Left lung (tissue), 10 donors: ENCODE data around the gene PTPRM. TPM values are rescaled to one million over a fixed set of nuclear protein-coding genes. Genes with fewer than 3 reads are reported as not detected.
A peak's percentile ranks its signal among the peaks of the same experiment; 100 is the strongest.

ENCODE experiments used
- ATAC-seq: fragments of 200-7000 bp; cut with Tn5 transposase; one replicate; pipeline ENCODE4 v1.9.1; 2020; ENCODE audit warnings: moderate library complexity
- DNase-seq, 4 donors: peaks; one replicate each; pipeline ENCODE4 v3.0.0-alpha.2; 2013 to 2020
- H3K27ac ChIP-seq, 2 donors: fragments of 200-600 bp; sonication (generic) in 1 of 2; one replicate each; pipeline versions ENCODE4 v1.5.0 to v1.8.0; 2020 to 2021
- H3K27me3 ChIP-seq, 2 donors: fragments of 200-600 bp; sonication (generic) in 1 of 2; one replicate each; pipeline versions ENCODE4 v1.5.0 to v1.8.0; 2020 to 2021
- H3K36me3 ChIP-seq, 2 donors: fragments of 200-600 bp; sonication (generic) in 1 of 2; one replicate each; pipeline versions ENCODE4 v1.5.0 to v1.8.0; 2020 to 2021
- H3K4me1 ChIP-seq, 2 donors: fragments of 200-600 bp; one replicate each; pipeline ENCODE4 v1.8.0; 2021
- H3K4me3 ChIP-seq, 2 donors: fragments of 200-600 bp; sonication (generic) in 1 of 2; one replicate each; pipeline versions ENCODE4 v1.5.0 to v1.8.0; 2020 to 2021; ENCODE audit warnings: mild to moderate bottlenecking in 1 of 2
- H3K9me3 ChIP-seq, 2 donors: fragments of 200-600 bp; sonication (generic) in 1 of 2; one replicate each; pipeline versions ENCODE4 v1.5.0 to v1.8.0; 2020 to 2021
- CTCF ChIP-seq, 2 donors: fragments of 200-600 bp; sonication (generic) in 1 of 2; IDR thresholded peaks; one replicate each; pipeline versions ENCODE4 v1.5.0 to v1.8.0; 2021; ENCODE audit warnings: antibody characterized with exemption in 2 of 2
- intact Hi-C, 2 donors: fragments of 100-400 bp; cut with DNase I; formaldehyde crosslinking; loops; one replicate each; pipeline versions ENCODE4 v1.11.2 to v1.14.2; 2022
- polyA plus RNA-seq, 6 donors: library from polyadenylated mRNA; unstranded; fragments of 120-200 nt; gene quantifications; one replicate each; pipeline ENCODE4 v1.2.1, GENCODE V29; 2013; ENCODE audit not compliant: insufficient read length in 6 of 6
- total RNA-seq, 2 donors: library from RNA; stranded (reverse); fragmentation: NEBNext Ultra II Directional; extraction: Animal tissue kit (Norgen Biotek cat#: 25700); gene quantifications; one replicate each; pipeline ENCODE4 v1.2.1, GENCODE V29; 2021
- donor health status: DM: no; HTN: yes; CAD: no.
- donor health status: DM: no; HTN: no; CAD: no.

Gene PTPRM
- total and polyA plus RNA-seq, 8 donors, result 76.4 to 99.6 (median 90.1) TPM

GRCh38 chr18:7857562-7857961, 290.4 kb downstream of the PTPRM start:
- Histone ChIP-seq H3K27me3 (no peaks in the 10 kb centered on the region), H3K36me3 (no peaks in the 10 kb centered on the region), H3K9me3 (no peaks in the 10 kb centered on the region), H3K4me1 (no peaks in the 10 kb centered on the region), H3K4me3 (no peak overlapping the region), H3K27ac (peak overlapping the region in 1 of 2 donors; percentile 25)
- no peak for TF ChIP-seq CTCF (IDR thresholded peaks at IDR 0.05)
- peak; percentile 20 for ATAC-seq
- DNase-seq, result no peak
- intact Hi-C loops, result no loop called here

- H3K9me3 ChIP-seq, result no peaks in the 10 kb centered on the region
- no peak overlapping the region for H3K27ac ChIP-seq
- H3K4me3 ChIP-seq, result no peak overlapping the region
- ATAC-seq (no peak), DNase-seq (no peak)
- no peaks in the 10 kb centered on the region for H3K4me1 ChIP-seq
- no peak for TF ChIP-seq CTCF (IDR thresholded peaks at IDR 0.05)
- no peaks in the 10 kb centered on the region for H3K27me3 ChIP-seq
- H3K36me3 ChIP-seq, result no peaks in the 10 kb centered on the region
- intact Hi-C loops, result no loop called here
These were observed 292.0 kb downstream of the PTPRM start for GRCh38 chr18:7859122-7859521.

- DNase-seq (no peak), ATAC-seq (no peak)
- Histone ChIP-seq H3K36me3 (no peaks in the 10 kb centered on the region), H3K9me3 (peaks cover 0 to 13% of the 10 kb centered on the region in 2 donors), H3K27me3 (no peaks in the 10 kb centered on the region), H3K27ac (peak overlapping the region in 1 of 2 donors; percentile 74), H3K4me3 (no peak overlapping the region), H3K4me1 (peaks cover 9 to 10% of the 10 kb centered on the region in 2 donors)
- intact Hi-C loops, result no loop called here
- TF ChIP-seq CTCF (IDR thresholded peaks at IDR 0.05), result no peak
These were observed 303.1 kb downstream of the PTPRM start for GRCh38 chr18:7870266-7870665.

- no peak for TF ChIP-seq CTCF (IDR thresholded peaks at IDR 0.05)
- Histone ChIP-seq H3K36me3 (no peaks in the 10 kb centered on the region), H3K4me1 (peaks cover 9 to 10% of the 10 kb centered on the region in 2 donors), H3K27ac (peak overlapping the region; percentile 58 to 74), H3K4me3 (no peak overlapping the region), H3K27me3 (no peaks in the 10 kb centered on the region), H3K9me3 (peaks cover 0 to 13% of the 10 kb centered on the region in 2 donors)
- ATAC-seq (peak; percentile 69), DNase-seq (peak in 1 of 4 donors; percentile 39)
- intact Hi-C loops, result no loop called here
These were observed 303.7 kb downstream of the PTPRM start for GRCh38 chr18:7870855-7871254.

GRCh38 chr18:7871560-7872456, 304.7 kb downstream of the PTPRM start:
- Histone ChIP-seq H3K9me3 (peaks cover 0 to 7% of the 10 kb centered on the region in 2 donors), H3K4me1 (peaks cover 9 to 10% of the 10 kb centered on the region in 2 donors), H3K4me3 (no peak overlapping the region), H3K27me3 (no peaks in the 10 kb centered on the region), H3K27ac (peak overlapping the region; percentile 58 to 74), H3K36me3 (no peaks in the 10 kb centered on the region)
- intact Hi-C loops, result no loop called here
- no peak for TF ChIP-seq CTCF (IDR thresholded peaks at IDR 0.05)
- peak in 2 of 4 donors; percentile 30 to 56 for DNase-seq
- ATAC-seq, result peak; percentile 85
